Activated naive CD4-positive, alpha-beta T cell treated with anti-CD3 and anti-CD28 coated beads, Interleukin-2, amount 50 U/mL, for 24 hours (primary cell): ENCODE measurements around the gene PCP2.
A peak's percentile ranks its signal among the peaks of the same experiment; 100 is the strongest.

Source experiments
- H3K27ac Mint-ChIP-seq: one replicate; pipeline ENCODE4 v1.8.0; 2021; ENCODE audit warnings: mild to moderate bottlenecking, mixed read lengths
- H3K27me3 Mint-ChIP-seq: one replicate; pipeline ENCODE4 v1.8.0; 2021; ENCODE audit warnings: mixed read lengths
- H3K36me3 Mint-ChIP-seq: one replicate; pipeline ENCODE4 v1.8.0; 2021; ENCODE audit warnings: mixed read lengths
- H3K4me1 Mint-ChIP-seq: one replicate; pipeline ENCODE4 v1.8.0; 2021; ENCODE audit warnings: mixed read lengths
- H3K4me3 Mint-ChIP-seq: one replicate; pipeline ENCODE4 v1.8.0; 2021; ENCODE audit warnings: mild to moderate bottlenecking, mixed read lengths
- H3K9me3 Mint-ChIP-seq: one replicate; pipeline ENCODE4 v1.8.0; 2021; ENCODE audit warnings: mixed read lengths

The PCP2 gene

GRCh38 chr19:7619671-7620441, 13.7 kb downstream of the PCP2 start:
- Mint-ChIP-seq H3K36me3 (peaks cover 14% of the 10 kb centered on the region), H3K4me3 (no peak overlapping the region), H3K4me1 (peaks cover 4% of the 10 kb centered on the region), H3K27ac (no peak overlapping the region), H3K27me3 (no peaks in the 10 kb centered on the region), H3K9me3 (no peaks in the 10 kb centered on the region)

- no peaks in the 10 kb centered on the region for H3K9me3 Mint-ChIP-seq
- H3K4me3 Mint-ChIP-seq = no peak overlapping the region
- no peaks in the 10 kb centered on the region for H3K27me3 Mint-ChIP-seq
- peak overlapping the region; percentile 43 for H3K27ac Mint-ChIP-seq
- peaks cover 4% of the 10 kb centered on the region for H3K4me1 Mint-ChIP-seq
- peaks cover 14% of the 10 kb centered on the region for H3K36me3 Mint-ChIP-seq
These were observed 14.6 kb downstream of the PCP2 start for GRCh38 chr19:7618771-7619510.

- H3K4me1 Mint-ChIP-seq = peaks cover 4% of the 10 kb centered on the region
- no peaks in the 10 kb centered on the region for H3K27me3 Mint-ChIP-seq
- no peak overlapping the region for H3K4me3 Mint-ChIP-seq
- peak overlapping the region; percentile 43 for H3K27ac Mint-ChIP-seq
- H3K9me3 Mint-ChIP-seq = no peaks in the 10 kb centered on the region
- H3K36me3 Mint-ChIP-seq = peaks cover 14% of the 10 kb centered on the region
These were observed 15.2 kb downstream of the PCP2 start for GRCh38 chr19:7618348-7618747.

GRCh38 chr19:7617735-7618134, 15.8 kb downstream of the PCP2 start:
- H3K27ac Mint-ChIP-seq = no peak overlapping the region
- no peaks in the 10 kb centered on the region for H3K4me1 Mint-ChIP-seq
- no peaks in the 10 kb centered on the region for H3K27me3 Mint-ChIP-seq
- H3K9me3 Mint-ChIP-seq = no peaks in the 10 kb centered on the region
- H3K36me3 Mint-ChIP-seq = peaks cover 9% of the 10 kb centered on the region
- H3K4me3 Mint-ChIP-seq = no peak overlapping the region

- Mint-ChIP-seq H3K27me3 (no peaks in the 10 kb centered on the region), H3K36me3 (peaks cover 9% of the 10 kb centered on the region), H3K27ac (no peak overlapping the region), H3K9me3 (no peaks in the 10 kb centered on the region), H3K4me3 (no peak overlapping the region), H3K4me1 (no peaks in the 10 kb centered on the region)
These were observed 16.3 kb downstream of the PCP2 start for GRCh38 chr19:7617172-7617571.

- Mint-ChIP-seq H3K4me1 (no peaks in the 10 kb centered on the region), H3K27ac (no peak overlapping the region), H3K9me3 (no peaks in the 10 kb centered on the region), H3K4me3 (no peak overlapping the region), H3K36me3 (peaks cover 9% of the 10 kb centered on the region), H3K27me3 (no peaks in the 10 kb centered on the region)
These were observed 18.4 kb downstream of the PCP2 start for GRCh38 chr19:7614859-7615741.

GRCh38 chr19:7612282-7613274, 20.9 kb downstream of the PCP2 start:
- Mint-ChIP-seq H3K27ac (no peak overlapping the region), H3K27me3 (no peaks in the 10 kb centered on the region)

GRCh38 chr19:7611541-7612279, 21.8 kb downstream of the PCP2 start:
- Mint-ChIP-seq H3K27me3 (no peaks in the 10 kb centered on the region), H3K36me3 (no peaks in the 10 kb centered on the region), H3K4me3 (no peak overlapping the region), H3K27ac (no peak overlapping the region), H3K9me3 (no peaks in the 10 kb centered on the region), H3K4me1 (no peaks in the 10 kb centered on the region)

More at GRCh38 chr19:7612282-7613274, 20.9 kb downstream of the PCP2 start:
- Mint-ChIP-seq H3K4me3 (no peak overlapping the region), H3K4me1 (no peaks in the 10 kb centered on the region), H3K36me3 (no peaks in the 10 kb centered on the region), H3K9me3 (no peaks in the 10 kb centered on the region)

GRCh38 chr19:7610491-7611240, 22.9 kb downstream of the PCP2 start:
- Mint-ChIP-seq H3K4me1 (no peaks in the 10 kb centered on the region), H3K27ac (no peak overlapping the region), H3K9me3 (no peaks in the 10 kb centered on the region), H3K4me3 (no peak overlapping the region), H3K36me3 (no peaks in the 10 kb centered on the region), H3K27me3 (no peaks in the 10 kb centered on the region)

- Mint-ChIP-seq H3K27me3 (peaks cover 4% of the 10 kb centered on the region), H3K36me3 (no peaks in the 10 kb centered on the region), H3K4me3 (no peak overlapping the region), H3K9me3 (no peaks in the 10 kb centered on the region), H3K4me1 (no peaks in the 10 kb centered on the region), H3K27ac (no peak overlapping the region)
These were observed 25.5 kb downstream of the PCP2 start for GRCh38 chr19:7607874-7608560.

GRCh38 chr19:7607212-7607873, 26.2 kb downstream of the PCP2 start:
- Mint-ChIP-seq H3K9me3 (no peaks in the 10 kb centered on the region), H3K27me3 (peaks cover 4% of the 10 kb centered on the region), H3K4me3 (no peak overlapping the region), H3K4me1 (no peaks in the 10 kb centered on the region), H3K27ac (no peak overlapping the region), H3K36me3 (no peaks in the 10 kb centered on the region)

GRCh38 chr19:7606289-7606688, 27.2 kb downstream of the PCP2 start:
- Mint-ChIP-seq H3K9me3 (no peaks in the 10 kb centered on the region), H3K4me3 (no peak overlapping the region), H3K27ac (no peak overlapping the region), H3K36me3 (no peaks in the 10 kb centered on the region), H3K4me1 (no peaks in the 10 kb centered on the region), H3K27me3 (peaks cover 6% of the 10 kb centered on the region)
